SK-N-SH (cell line): ENCODE results near the gene ZMYND8. TPM values are rescaled to one million over a fixed set of nuclear protein-coding genes. Genes with fewer than 3 reads are reported as not detected.

Experiments used
- CTCF ChIA-PET: fragments of 300-600, 350-600 bp; formaldehyde crosslinking; extraction: SDS; loops from one replicate; lab custom pipeline; 2021; lab: Yijun Ruan, JAX
- POLR2A ChIA-PET: fragments of 350-600 bp; sonication (Branson Sonifier 250); formaldehyde crosslinking; extraction: SDS; loops from one replicate; lab custom pipeline; 2020; ENCODE audit warnings: antibody characterized with exemption, inconsistent platforms; lab: Yijun Ruan, JAX
- DNase-seq: peaks from one replicate; pipeline ENCODE4 v3.0.0; 2012
- H2AFZ ChIP-seq: fragments of 200-600 bp; sonication (generic); 2 replicates; pipeline ENCODE4 v1.8.1; 2016; ENCODE audit warnings: antibody characterized with exemption, mild to moderate bottlenecking, low read depth
- H3F3A ChIP-seq: fragments of 200-600 bp; sonication (generic); replicated peaks from 2 replicates; pipeline ENCODE3; 2016; ENCODE audit warnings: antibody characterized with exemption, mild to moderate bottlenecking; ENCODE audit not compliant: insufficient read depth
- H3K27ac ChIP-seq, 2 experiments: fragments of 200-500 bp in 1 of 2; fragments of 200-600 bp in 1 of 2; sonication (Bioruptor generic) in 1 of 2; sonication (generic), shearing (Covaris generic) in 1 of 2; 2 replicates each; pipeline versions ENCODE4 v1.5.1 to v1.6.1; 2014 to 2016; ENCODE audit warnings: low read depth in 2 of 2, inconsistent platforms in 1 of 2, low read length in 1 of 2, mild to moderate bottlenecking in 1 of 2, mixed read lengths in 1 of 2
- H3K27me3 ChIP-seq: fragments of 200-600 bp; sonication (generic), shearing (Covaris generic); 2 replicates; pipeline ENCODE4 v1.6.1; 2016; ENCODE audit warnings: mixed run types; ENCODE audit not compliant: insufficient read depth
- H3K36me3 ChIP-seq, 2 experiments: fragments of 200-500 bp in 1 of 2; fragments of 200-600 bp in 1 of 2; sonication (Bioruptor generic) in 1 of 2; sonication (generic) in 1 of 2; replicated peaks in 1 of 2; 2 replicates each; pipeline versions ENCODE3 to v1.5.1; 2014 to 2016; ENCODE audit warnings: low read length in 1 of 2, mild to moderate bottlenecking in 1 of 2; ENCODE audit not compliant: insufficient read depth in 2 of 2, control insufficient read depth in 1 of 2
- H3K4me1 ChIP-seq, 2 experiments: fragments of 200-500 bp in 1 of 2; fragments of 200-600 bp in 1 of 2; sonication (Bioruptor generic) in 1 of 2; sonication (generic), shearing (Covaris generic) in 1 of 2; 2 replicates each; pipeline versions ENCODE4 v1.5.1 to v1.6.1; 2014 to 2016; ENCODE audit warnings: low read depth in 1 of 2, low read length in 1 of 2, mixed run types in 1 of 2; ENCODE audit not compliant: insufficient read depth in 2 of 2, control insufficient read depth in 1 of 2
- H3K4me2 ChIP-seq: fragments of 200-600 bp; sonication (generic), shearing (Covaris generic); 2 replicates; pipeline ENCODE4 v1.6.1; 2017; ENCODE audit warnings: mixed run types
- H3K4me3 ChIP-seq, 2 experiments: fragments of 200-500 bp in 1 of 2; fragments of 200-600 bp in 1 of 2; sonication (Bioruptor generic) in 1 of 2; sonication (generic), shearing (Covaris generic) in 1 of 2; 2 replicates each; pipeline versions ENCODE4 v1.5.1 to v1.8.1; 2014 to 2016; ENCODE audit warnings: low read depth in 2 of 2, inconsistent platforms in 1 of 2, low read length in 1 of 2, mild to moderate bottlenecking in 1 of 2, mixed read lengths in 1 of 2, moderate library complexity in 1 of 2
- H3K79me2 ChIP-seq: fragments of 200-600 bp; sonication (generic); 2 replicates; pipeline ENCODE4 v1.8.1; 2017; ENCODE audit warnings: mild to moderate bottlenecking; ENCODE audit not compliant: insufficient read depth
- H3K9ac ChIP-seq: fragments of 200-600 bp; sonication (generic); 2 replicates; pipeline ENCODE4 v1.6.1; 2017; ENCODE audit warnings: mixed run types
- H3K9me2 ChIP-seq: fragments of 200-600 bp; sonication (generic); 2 replicates; pipeline ENCODE4 v1.6.1; 2017; ENCODE audit warnings: mixed run types
- H3K9me3 ChIP-seq: fragments of 200-600 bp; sonication (generic); 2 replicates; pipeline ENCODE4 v1.6.1; 2017; ENCODE audit warnings: mixed run types, mild to moderate bottlenecking, moderate library complexity
- H4K20me1 ChIP-seq: fragments of 200-600 bp; sonication (generic); 2 replicates; pipeline ENCODE4 v1.6.1; 2017; ENCODE audit warnings: mild to moderate bottlenecking, mixed run types; ENCODE audit not compliant: insufficient read depth
- CHD2 ChIP-seq: fragments of 150-350 bp; IDR thresholded peaks from 2 replicates; pipeline ENCODE4 v1.6.1; 2018; ENCODE audit warnings: low read length; ENCODE audit not compliant: partially characterized antibody
- EP300 ChIP-seq, 2 experiments: IDR thresholded peaks; 2 replicates each; pipeline versions ENCODE4 v1.4.0 to v1.6.1; 2012; ENCODE audit warnings: borderline replicate concordance in 1 of 2, low read depth in 1 of 2, low read length in 1 of 2
- EZH2phosphoT487 ChIP-seq: fragments of 200-600 bp; sonication (generic); IDR thresholded peaks from 2 replicates; pipeline ENCODE4 v1.6.1; 2017; ENCODE audit warnings: low read depth, mixed run types, mild to moderate bottlenecking, antibody characterized with exemption, moderate library complexity, borderline replicate concordance
- FOSL2 ChIP-seq: IDR thresholded peaks from 2 replicates; pipeline ENCODE4 v1.4.0; 2012; ENCODE audit warnings: low read depth, mild to moderate bottlenecking, moderate library complexity, borderline replicate concordance
- FOXM1 ChIP-seq: IDR thresholded peaks from 2 replicates; pipeline ENCODE4 v1.4.0; 2012; ENCODE audit warnings: low read depth, mild to moderate bottlenecking
- MXI1 ChIP-seq: IDR thresholded peaks from 2 replicates; pipeline ENCODE4 v1.6.1; 2012; ENCODE audit warnings: mild to moderate bottlenecking, low read depth, low read length, improper control_type of control experiment
- NFIC ChIP-seq: IDR thresholded peaks from 2 replicates; pipeline ENCODE4 v1.4.0; 2012; ENCODE audit warnings: borderline replicate concordance
- RAD21 ChIP-seq: IDR thresholded peaks from 2 replicates; pipeline ENCODE4 v1.6.1; 2012; ENCODE audit warnings: mild to moderate bottlenecking, low read length
- RFX5 ChIP-seq: IDR thresholded peaks from 2 replicates; pipeline ENCODE4 v1.6.1; 2012; ENCODE audit warnings: mild to moderate bottlenecking, improper control_type of control experiment, low read length
- RXRA ChIP-seq: IDR thresholded peaks from 2 replicates; pipeline ENCODE4 v1.4.0; 2012; ENCODE audit warnings: low read depth, mild to moderate bottlenecking, borderline replicate concordance
- SMC3 ChIP-seq: IDR thresholded peaks from 2 replicates; pipeline ENCODE4 v1.6.1; 2012; ENCODE audit warnings: low read depth, low read length, improper control_type of control experiment
- TCF12 ChIP-seq: IDR thresholded peaks from 2 replicates; pipeline ENCODE4 v1.4.0; 2012
- TEAD4 ChIP-seq: IDR thresholded peaks from 2 replicates; pipeline ENCODE4 v1.4.0; 2012; ENCODE audit warnings: mild to moderate bottlenecking, borderline replicate concordance; ENCODE audit not compliant: insufficient read depth
- WGBS: methylation state at CpG from one replicate; pipeline ENCODE4 v1.1.6; 2017; ENCODE audit warnings: low lambda C conversion rate; 5-methylcytosine and 5-hydroxymethylcytosine counted together
- polyA plus RNA-seq, 3 experiments: library from polyadenylated mRNA; depleted of rRNA; stranded (reverse); fragments of >200 nt; gene quantifications; 2 replicates each; pipeline ENCODE4 v1.2.3, GENCODE V29; 2012
- TF ChIP-seq, protein P1 (sequence below): IDR thresholded peaks from 2 replicates; pipeline ENCODE4; 2012
- TF ChIP-seq, protein P2 (sequence below): fragments of 150-350 bp; IDR thresholded peaks from 2 replicates; pipeline ENCODE4 v1.6.1; 2016; ENCODE audit warnings: mild to moderate bottlenecking, low read depth, low read length
- TF ChIP-seq, protein P3 (sequence below): fragments of 150-350 bp; IDR thresholded peaks from 2 replicates; pipeline ENCODE4 v1.6.1; 2017; ENCODE audit warnings: antibody characterized with exemption, low read length, low read depth, borderline replicate concordance
- TF ChIP-seq, protein P4 (sequence below): fragments of 200-600 bp; sonication (generic); IDR thresholded peaks from 2 replicates; pipeline ENCODE4 v1.6.1; 2017; ENCODE audit warnings: antibody characterized with exemption, mild to moderate bottlenecking, moderate library complexity
- TF ChIP-seq, protein P5 (sequence below): IDR thresholded peaks from 2 replicates; pipeline ENCODE4 v1.4.0; 2012; ENCODE audit warnings: low read depth, borderline replicate concordance
- TF ChIP-seq, protein P6 (sequence below): IDR thresholded peaks from 2 replicates; pipeline ENCODE4 v1.6.1; 2012; ENCODE audit warnings: mild to moderate bottlenecking, low read depth, low read length, moderate library complexity

The ZMYND8 gene
- polyA plus RNA-seq, 1 of the 3 experiments (the other 2 are of a cell fraction): 25.3 TPM

DNA sequence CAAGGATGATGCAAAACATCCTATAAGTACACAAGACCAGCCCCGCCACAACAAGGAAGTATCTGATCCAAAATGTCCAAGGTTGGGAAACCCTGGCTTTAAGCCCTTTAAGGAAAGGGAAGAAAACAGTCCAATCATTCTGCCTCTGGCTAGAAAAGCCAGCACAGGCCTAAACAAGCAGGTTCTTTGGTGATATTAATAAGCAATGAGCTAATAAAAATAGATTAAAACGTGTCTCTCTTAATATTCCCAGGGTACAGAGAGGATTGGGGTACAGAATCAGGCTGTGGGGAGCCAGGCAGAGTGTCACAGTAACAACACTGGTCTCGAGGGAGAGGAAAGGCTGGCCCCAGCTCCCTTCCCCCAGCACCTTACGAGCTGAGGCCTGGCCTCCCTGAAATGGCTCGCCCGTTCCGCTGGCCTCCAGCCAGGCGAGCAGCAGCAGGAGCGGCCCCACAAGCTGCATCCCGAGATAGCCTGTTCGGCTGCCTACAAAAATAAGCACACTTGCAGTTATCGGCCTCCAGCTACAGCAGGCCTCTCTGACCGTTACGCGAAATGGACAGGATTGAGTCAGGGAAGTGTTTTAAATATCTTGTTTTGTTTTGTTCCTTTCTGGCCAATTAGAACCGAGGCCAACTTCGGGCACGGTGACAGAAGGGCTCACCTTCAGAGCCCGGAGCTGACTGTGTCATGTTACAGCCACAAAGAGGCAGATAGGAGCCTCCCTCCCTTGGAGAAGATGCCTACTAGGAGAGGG lies 4.0 kb upstream of the ZMYND8 start:
- H3K4me3 ChIP-seq: peak overlapping the region; percentile 3 to 8; a peak in 1 of 4 replicates
- POLR2A ChIA-PET: interaction anchor here (1.1 kb wide), 1 partner anchor 9 kb away, joined by 5 read pairs; no protein-coding TSS in a partner anchor
- TF ChIP-seq FOSL2 (peak; percentile 12; the same call in 1 of the 2 replicates), TCF12 (peak; percentile 73; the same call in 1 of the 2 replicates), MXI1 (no peak), EZH2phosphoT487 (no peak), RAD21 (no peak), SMC3 (no peak), NFIC (peak; percentile 96), FOXM1 (peak; percentile 99), CHD2 (peak; percentile 87), EP300 (IDR thresholded peaks at IDR 0.05; ENCODE audit: borderline replicate concordance in 1 of 2, low read depth in 1 of 2, low read length in 1 of 2) (peak in 1 of 2 experiments; percentile 79; a peak in 2 of 4 replicates), RFX5 (no peak), TEAD4 (no peak), RXRA (peak; percentile 37; the same call in 1 of the 2 replicates)
- TF ChIP-seq, protein P1, sequence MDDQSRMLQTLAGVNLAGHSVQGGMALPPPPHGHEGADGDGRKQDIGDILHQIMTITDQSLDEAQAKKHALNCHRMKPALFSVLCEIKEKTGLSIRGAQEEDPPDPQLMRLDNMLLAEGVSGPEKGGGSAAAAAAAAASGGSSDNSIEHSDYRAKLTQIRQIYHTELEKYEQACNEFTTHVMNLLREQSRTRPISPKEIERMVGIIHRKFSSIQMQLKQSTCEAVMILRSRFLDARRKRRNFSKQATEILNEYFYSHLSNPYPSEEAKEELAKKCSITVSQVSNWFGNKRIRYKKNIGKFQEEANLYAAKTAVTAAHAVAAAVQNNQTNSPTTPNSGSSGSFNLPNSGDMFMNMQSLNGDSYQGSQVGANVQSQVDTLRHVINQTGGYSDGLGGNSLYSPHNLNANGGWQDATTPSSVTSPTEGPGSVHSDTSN: 0 out of 2 replicates have a peak, but pooled peaks have one; percentile 19
- TF ChIP-seq, protein P2, sequence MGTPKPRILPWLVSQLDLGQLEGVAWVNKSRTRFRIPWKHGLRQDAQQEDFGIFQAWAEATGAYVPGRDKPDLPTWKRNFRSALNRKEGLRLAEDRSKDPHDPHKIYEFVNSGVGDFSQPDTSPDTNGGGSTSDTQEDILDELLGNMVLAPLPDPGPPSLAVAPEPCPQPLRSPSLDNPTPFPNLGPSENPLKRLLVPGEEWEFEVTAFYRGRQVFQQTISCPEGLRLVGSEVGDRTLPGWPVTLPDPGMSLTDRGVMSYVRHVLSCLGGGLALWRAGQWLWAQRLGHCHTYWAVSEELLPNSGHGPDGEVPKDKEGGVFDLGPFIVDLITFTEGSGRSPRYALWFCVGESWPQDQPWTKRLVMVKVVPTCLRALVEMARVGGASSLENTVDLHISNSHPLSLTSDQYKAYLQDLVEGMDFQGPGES: no peak
- TF ChIP-seq, protein P3, sequence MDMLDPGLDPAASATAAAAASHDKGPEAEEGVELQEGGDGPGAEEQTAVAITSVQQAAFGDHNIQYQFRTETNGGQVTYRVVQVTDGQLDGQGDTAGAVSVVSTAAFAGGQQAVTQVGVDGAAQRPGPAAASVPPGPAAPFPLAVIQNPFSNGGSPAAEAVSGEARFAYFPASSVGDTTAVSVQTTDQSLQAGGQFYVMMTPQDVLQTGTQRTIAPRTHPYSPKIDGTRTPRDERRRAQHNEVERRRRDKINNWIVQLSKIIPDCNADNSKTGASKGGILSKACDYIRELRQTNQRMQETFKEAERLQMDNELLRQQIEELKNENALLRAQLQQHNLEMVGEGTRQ: no peak
- TF ChIP-seq, protein P4, sequence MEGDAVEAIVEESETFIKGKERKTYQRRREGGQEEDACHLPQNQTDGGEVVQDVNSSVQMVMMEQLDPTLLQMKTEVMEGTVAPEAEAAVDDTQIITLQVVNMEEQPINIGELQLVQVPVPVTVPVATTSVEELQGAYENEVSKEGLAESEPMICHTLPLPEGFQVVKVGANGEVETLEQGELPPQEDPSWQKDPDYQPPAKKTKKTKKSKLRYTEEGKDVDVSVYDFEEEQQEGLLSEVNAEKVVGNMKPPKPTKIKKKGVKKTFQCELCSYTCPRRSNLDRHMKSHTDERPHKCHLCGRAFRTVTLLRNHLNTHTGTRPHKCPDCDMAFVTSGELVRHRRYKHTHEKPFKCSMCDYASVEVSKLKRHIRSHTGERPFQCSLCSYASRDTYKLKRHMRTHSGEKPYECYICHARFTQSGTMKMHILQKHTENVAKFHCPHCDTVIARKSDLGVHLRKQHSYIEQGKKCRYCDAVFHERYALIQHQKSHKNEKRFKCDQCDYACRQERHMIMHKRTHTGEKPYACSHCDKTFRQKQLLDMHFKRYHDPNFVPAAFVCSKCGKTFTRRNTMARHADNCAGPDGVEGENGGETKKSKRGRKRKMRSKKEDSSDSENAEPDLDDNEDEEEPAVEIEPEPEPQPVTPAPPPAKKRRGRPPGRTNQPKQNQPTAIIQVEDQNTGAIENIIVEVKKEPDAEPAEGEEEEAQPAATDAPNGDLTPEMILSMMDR: no peak
- TF ChIP-seq, protein P5, sequence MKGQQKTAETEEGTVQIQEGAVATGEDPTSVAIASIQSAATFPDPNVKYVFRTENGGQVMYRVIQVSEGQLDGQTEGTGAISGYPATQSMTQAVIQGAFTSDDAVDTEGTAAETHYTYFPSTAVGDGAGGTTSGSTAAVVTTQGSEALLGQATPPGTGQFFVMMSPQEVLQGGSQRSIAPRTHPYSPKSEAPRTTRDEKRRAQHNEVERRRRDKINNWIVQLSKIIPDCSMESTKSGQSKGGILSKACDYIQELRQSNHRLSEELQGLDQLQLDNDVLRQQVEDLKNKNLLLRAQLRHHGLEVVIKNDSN: no peak
- TF ChIP-seq, protein P6, sequence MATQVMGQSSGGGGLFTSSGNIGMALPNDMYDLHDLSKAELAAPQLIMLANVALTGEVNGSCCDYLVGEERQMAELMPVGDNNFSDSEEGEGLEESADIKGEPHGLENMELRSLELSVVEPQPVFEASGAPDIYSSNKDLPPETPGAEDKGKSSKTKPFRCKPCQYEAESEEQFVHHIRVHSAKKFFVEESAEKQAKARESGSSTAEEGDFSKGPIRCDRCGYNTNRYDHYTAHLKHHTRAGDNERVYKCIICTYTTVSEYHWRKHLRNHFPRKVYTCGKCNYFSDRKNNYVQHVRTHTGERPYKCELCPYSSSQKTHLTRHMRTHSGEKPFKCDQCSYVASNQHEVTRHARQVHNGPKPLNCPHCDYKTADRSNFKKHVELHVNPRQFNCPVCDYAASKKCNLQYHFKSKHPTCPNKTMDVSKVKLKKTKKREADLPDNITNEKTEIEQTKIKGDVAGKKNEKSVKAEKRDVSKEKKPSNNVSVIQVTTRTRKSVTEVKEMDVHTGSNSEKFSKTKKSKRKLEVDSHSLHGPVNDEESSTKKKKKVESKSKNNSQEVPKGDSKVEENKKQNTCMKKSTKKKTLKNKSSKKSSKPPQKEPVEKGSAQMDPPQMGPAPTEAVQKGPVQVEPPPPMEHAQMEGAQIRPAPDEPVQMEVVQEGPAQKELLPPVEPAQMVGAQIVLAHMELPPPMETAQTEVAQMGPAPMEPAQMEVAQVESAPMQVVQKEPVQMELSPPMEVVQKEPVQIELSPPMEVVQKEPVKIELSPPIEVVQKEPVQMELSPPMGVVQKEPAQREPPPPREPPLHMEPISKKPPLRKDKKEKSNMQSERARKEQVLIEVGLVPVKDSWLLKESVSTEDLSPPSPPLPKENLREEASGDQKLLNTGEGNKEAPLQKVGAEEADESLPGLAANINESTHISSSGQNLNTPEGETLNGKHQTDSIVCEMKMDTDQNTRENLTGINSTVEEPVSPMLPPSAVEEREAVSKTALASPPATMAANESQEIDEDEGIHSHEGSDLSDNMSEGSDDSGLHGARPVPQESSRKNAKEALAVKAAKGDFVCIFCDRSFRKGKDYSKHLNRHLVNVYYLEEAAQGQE: no peak; the same call in 1 of the 2 replicates

More for the DNA sequence above, 4.0 kb upstream of the ZMYND8 start:
- Histone ChIP-seq H3K27me3 (no peaks in the 10 kb centered on the region), H3K4me2 (peak overlapping the region; percentile 79), H4K20me1 (no peaks in the 10 kb centered on the region), H3K79me2 (peaks cover 13% of the 10 kb centered on the region), H3F3A (peaks cover 53% of the 10 kb centered on the region), H3K27ac (peak overlapping the region; percentile 97 to 100), H3K9me2 (no peaks in the 10 kb centered on the region), H3K9me3 (no peaks in the 10 kb centered on the region), H3K9ac (peak overlapping the region; percentile 89), H3K36me3 (no peaks in the 10 kb centered on the region), H3K4me1 (peaks cover 47 to 58% of the 10 kb centered on the region in 2 experiments), H2AFZ (peak overlapping the region; percentile 75)
- whole genome bisulfite sequencing: 4% methylated on average over 14 of the region's 19 CpGs
- peak; percentile 75 for DNase-seq
- CTCF ChIA-PET: interaction anchor here (3.6 to 13.1 kb wide), 2 partner anchors 23 to 88 kb away, joined by 24 to 99 read pairs; no protein-coding TSS in a partner anchor
